OCI-LY1 (cell line): ENCODE results near the gene ZNF800.

Source experiments
- H2AFZ ChIP-seq: fragments of 200-600 bp; sonication (generic), shearing (Covaris generic); 2 replicates; pipeline ENCODE4 v1.6.0; 2014; ENCODE audit warnings: antibody characterized with exemption, mild to moderate bottlenecking, low read length
- H3F3A ChIP-seq: fragments of 200-600 bp; sonication (generic), shearing (Covaris generic); 2 replicates; pipeline ENCODE4 v1.6.0; 2014; ENCODE audit warnings: mild to moderate bottlenecking, antibody characterized with exemption, low read length, moderate library complexity; ENCODE audit not compliant: insufficient read depth
- H3K27ac ChIP-seq: fragments of 200-600 bp; sonication (generic); 2 replicates; pipeline ENCODE4 v1.5.1; 2014; ENCODE audit warnings: low read length, mixed run types, mild to moderate bottlenecking, low read depth; ENCODE audit not compliant: poor library complexity, severe bottlenecking
- H3K27me3 ChIP-seq: fragments of 200-600 bp; sonication (generic); 2 replicates; pipeline ENCODE4 v1.6.0; 2014; ENCODE audit warnings: antibody characterized with exemption, mild to moderate bottlenecking, low read length, moderate library complexity; ENCODE audit not compliant: insufficient read depth
- H3K36me3 ChIP-seq: fragments of 200-600 bp; sonication (generic); 2 replicates; pipeline ENCODE4 v1.6.1; 2014; ENCODE audit warnings: mild to moderate bottlenecking, antibody characterized with exemption, low read length, moderate library complexity, mixed read lengths; ENCODE audit not compliant: insufficient read depth
- H3K4me1 ChIP-seq: fragments of 200-600 bp; sonication (generic); 2 replicates; pipeline ENCODE4 v1.5.1; 2014; ENCODE audit warnings: mild to moderate bottlenecking, low read length, moderate library complexity; ENCODE audit not compliant: insufficient read depth, severe bottlenecking
- H3K4me2 ChIP-seq: fragments of 200-600 bp; sonication (generic), shearing (Covaris generic); 2 replicates; pipeline ENCODE4 v1.6.1; 2014; ENCODE audit warnings: low read length
- H3K4me3 ChIP-seq: fragments of 200-600 bp; sonication (generic); 2 replicates; pipeline ENCODE4 v1.5.1; 2014; ENCODE audit warnings: low read length, low read depth, mild to moderate bottlenecking, mixed read lengths; ENCODE audit not compliant: poor library complexity, severe bottlenecking
- H3K79me2 ChIP-seq: fragments of 200-600 bp; shearing (Covaris generic); 2 replicates; pipeline ENCODE4 v1.6.1; 2016; ENCODE audit warnings: mixed run types, low read length, mixed read lengths; ENCODE audit not compliant: insufficient read depth
- H3K9ac ChIP-seq: fragments of 200-600 bp; sonication (generic), shearing (Covaris generic); 2 replicates; pipeline ENCODE4 v1.6.1; 2014; ENCODE audit warnings: mild to moderate bottlenecking, low read length, mixed read lengths
- H3K9me2 ChIP-seq: fragments of 200-600 bp; sonication (generic), shearing (Covaris generic); 2 replicates; pipeline ENCODE4 v1.6.1; 2014; ENCODE audit warnings: low read depth, mild to moderate bottlenecking, low read length, mixed read lengths
- H3K9me3 ChIP-seq: fragments of 200-600 bp; shearing (Covaris generic); 2 replicates; pipeline ENCODE4 v1.6.1; 2014; ENCODE audit warnings: low read length, mixed read lengths
- H4K20me1 ChIP-seq: fragments of 200-600 bp; sonication (generic), shearing (Covaris generic); 2 replicates; pipeline ENCODE4 v1.6.0; 2016; ENCODE audit warnings: mild to moderate bottlenecking, low read length; ENCODE audit not compliant: insufficient read depth
- EZH2 ChIP-seq: fragments of 200-600 bp; sonication (generic), shearing (Covaris generic); IDR thresholded peaks from 2 replicates; pipeline ENCODE4 v1.8.0; 2017; ENCODE audit warnings: borderline replicate concordance, mixed run types, mild to moderate bottlenecking, antibody characterized with exemption, low read length, moderate library complexity, mixed read lengths
- TF ChIP-seq, protein P1 (sequence below): fragments of 200-600 bp; sonication (generic), shearing (Covaris generic); IDR thresholded peaks from 2 replicates; pipeline ENCODE4 v1.5.1; 2017; ENCODE audit warnings: mild to moderate bottlenecking, antibody characterized with exemption, low read length, moderate library complexity, mixed read lengths

ZNF800 gene

DNA sequence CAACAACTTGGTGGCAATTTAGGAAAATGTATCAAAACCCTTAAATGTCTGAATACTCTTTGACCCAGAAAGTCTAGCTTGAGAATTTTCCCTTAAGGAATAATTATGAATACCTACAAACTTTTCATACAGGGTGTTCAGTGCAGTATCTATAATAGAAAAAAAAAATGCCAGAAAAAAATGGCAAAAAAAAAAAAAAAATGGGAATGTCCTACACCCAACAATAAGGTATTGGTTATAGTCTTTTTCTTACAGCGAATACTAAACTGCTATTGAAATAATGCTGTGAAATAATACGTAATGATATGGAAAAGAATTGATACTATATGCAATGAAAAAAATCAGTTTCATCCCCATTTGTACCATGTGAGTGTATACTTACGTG, 44.3 kb downstream of the ZNF800 start:
- Histone ChIP-seq H2AFZ (no peak overlapping the region), H3K9me2 (no peaks in the 10 kb centered on the region), H3K9ac (peak overlapping the region; percentile 41; the same call in 1 of the 2 replicates), H3K36me3 (no peaks in the 10 kb centered on the region), H3F3A (0 out of 2 replicates have a peak, but pooled peaks cover 4% of the 10 kb centered on the region), H3K27ac (no peak overlapping the region), H4K20me1 (no peaks in the 10 kb centered on the region), H3K79me2 (no peaks in the 10 kb centered on the region), H3K27me3 (no peaks in the 10 kb centered on the region), H3K9me3 (no peaks in the 10 kb centered on the region), H3K4me2 (peak overlapping the region; percentile 76), H3K4me1 (peaks cover 9% of the 10 kb centered on the region), H3K4me3 (peak overlapping the region; percentile 50)
- TF ChIP-seq, protein P1, sequence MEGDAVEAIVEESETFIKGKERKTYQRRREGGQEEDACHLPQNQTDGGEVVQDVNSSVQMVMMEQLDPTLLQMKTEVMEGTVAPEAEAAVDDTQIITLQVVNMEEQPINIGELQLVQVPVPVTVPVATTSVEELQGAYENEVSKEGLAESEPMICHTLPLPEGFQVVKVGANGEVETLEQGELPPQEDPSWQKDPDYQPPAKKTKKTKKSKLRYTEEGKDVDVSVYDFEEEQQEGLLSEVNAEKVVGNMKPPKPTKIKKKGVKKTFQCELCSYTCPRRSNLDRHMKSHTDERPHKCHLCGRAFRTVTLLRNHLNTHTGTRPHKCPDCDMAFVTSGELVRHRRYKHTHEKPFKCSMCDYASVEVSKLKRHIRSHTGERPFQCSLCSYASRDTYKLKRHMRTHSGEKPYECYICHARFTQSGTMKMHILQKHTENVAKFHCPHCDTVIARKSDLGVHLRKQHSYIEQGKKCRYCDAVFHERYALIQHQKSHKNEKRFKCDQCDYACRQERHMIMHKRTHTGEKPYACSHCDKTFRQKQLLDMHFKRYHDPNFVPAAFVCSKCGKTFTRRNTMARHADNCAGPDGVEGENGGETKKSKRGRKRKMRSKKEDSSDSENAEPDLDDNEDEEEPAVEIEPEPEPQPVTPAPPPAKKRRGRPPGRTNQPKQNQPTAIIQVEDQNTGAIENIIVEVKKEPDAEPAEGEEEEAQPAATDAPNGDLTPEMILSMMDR, result no peak
- no peak for TF ChIP-seq EZH2

DNA sequence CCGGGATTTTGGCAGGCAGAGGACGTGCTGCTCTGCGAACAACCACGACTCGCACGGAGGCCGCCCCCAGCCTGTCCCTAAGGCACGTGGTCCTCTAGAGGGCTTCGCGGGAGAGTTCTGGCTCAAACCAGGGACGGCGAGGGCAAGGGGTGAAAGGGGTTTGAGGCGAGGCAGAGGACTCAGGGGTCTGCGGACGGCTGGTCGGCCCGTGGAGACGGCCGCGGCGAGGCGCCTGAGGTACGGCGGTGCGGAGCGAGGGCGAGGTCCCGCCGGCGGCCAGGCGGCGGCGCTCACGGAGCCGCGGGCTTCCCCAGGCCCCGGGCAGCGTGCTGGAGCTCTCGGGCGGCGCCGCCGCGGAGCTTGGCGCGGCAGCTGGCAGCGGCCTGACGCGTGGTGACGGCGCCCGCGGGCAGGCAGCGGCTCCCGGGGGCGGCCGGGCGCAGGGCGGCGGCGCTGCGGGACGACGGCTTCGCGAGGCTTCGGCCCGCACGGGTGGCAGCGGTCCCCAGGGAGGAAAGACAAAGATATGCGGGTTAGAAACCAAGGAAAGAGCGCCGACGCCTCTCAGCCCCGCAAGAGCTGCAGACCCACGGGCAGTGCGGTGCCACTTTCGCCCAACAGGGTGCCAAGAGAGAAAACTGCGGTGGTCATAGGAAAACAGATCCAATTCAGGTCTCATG, 44.8 kb downstream of the ZNF800 start:
- H2AFZ ChIP-seq, result no peak overlapping the region

GRCh38 chr7:127346575-127347256, 45.8 kb downstream of the ZNF800 start:
- H3K9me3 ChIP-seq, result 0 out of 2 replicates have a peak, but pooled peaks cover 2% of the 10 kb centered on the region
- no peaks in the 10 kb centered on the region for H3K27me3 ChIP-seq
- H3K4me1 ChIP-seq, result peaks cover 9% of the 10 kb centered on the region
- H3K27ac ChIP-seq, result no peak overlapping the region
- TF ChIP-seq, protein P1, result no peak
- no peak for TF ChIP-seq EZH2
- H3K4me3 ChIP-seq, result no peak overlapping the region
- H3K9ac ChIP-seq, result no peak overlapping the region
- no peak overlapping the region for H2AFZ ChIP-seq
- no peaks in the 10 kb centered on the region for H3K9me2 ChIP-seq
- H3K4me2 ChIP-seq, result no peak overlapping the region
- no peaks in the 10 kb centered on the region for H4K20me1 ChIP-seq
- H3K79me2 ChIP-seq, result no peaks in the 10 kb centered on the region
- 0 out of 2 replicates have a peak, but pooled peaks cover 4% of the 10 kb centered on the region for H3F3A ChIP-seq
- H3K36me3 ChIP-seq, result no peaks in the 10 kb centered on the region

More for the DNA sequence above, 44.8 kb downstream of the ZNF800 start:
- peak overlapping the region; percentile 76 for H3K4me2 ChIP-seq
- no peaks in the 10 kb centered on the region for H3K9me2 ChIP-seq
- peaks cover 9% of the 10 kb centered on the region for H3K4me1 ChIP-seq
- no peak for TF ChIP-seq EZH2
- TF ChIP-seq, protein P1, result peak; percentile 72
- no peaks in the 10 kb centered on the region for H3K36me3 ChIP-seq
- no peaks in the 10 kb centered on the region for H3K9me3 ChIP-seq
- H3K27me3 ChIP-seq, result no peaks in the 10 kb centered on the region
- no peaks in the 10 kb centered on the region for H3K79me2 ChIP-seq
- H3K9ac ChIP-seq, result peak overlapping the region; percentile 41; the same call in 1 of the 2 replicates
- H3F3A ChIP-seq, result 0 out of 2 replicates have a peak, but pooled peaks cover 4% of the 10 kb centered on the region
- no peaks in the 10 kb centered on the region for H4K20me1 ChIP-seq
- H3K27ac ChIP-seq, result no peak overlapping the region
- peak overlapping the region; percentile 50 for H3K4me3 ChIP-seq
